ENCODE results near the gene ODAD3. TPM values are rescaled to one million over a fixed set of nuclear protein-coding genes. Genes with fewer than 3 reads are reported as not detected.

ODAD3 gene
- total RNA-seq, 1 donor from 2014 or later: 2.6 TPM

DNA sequence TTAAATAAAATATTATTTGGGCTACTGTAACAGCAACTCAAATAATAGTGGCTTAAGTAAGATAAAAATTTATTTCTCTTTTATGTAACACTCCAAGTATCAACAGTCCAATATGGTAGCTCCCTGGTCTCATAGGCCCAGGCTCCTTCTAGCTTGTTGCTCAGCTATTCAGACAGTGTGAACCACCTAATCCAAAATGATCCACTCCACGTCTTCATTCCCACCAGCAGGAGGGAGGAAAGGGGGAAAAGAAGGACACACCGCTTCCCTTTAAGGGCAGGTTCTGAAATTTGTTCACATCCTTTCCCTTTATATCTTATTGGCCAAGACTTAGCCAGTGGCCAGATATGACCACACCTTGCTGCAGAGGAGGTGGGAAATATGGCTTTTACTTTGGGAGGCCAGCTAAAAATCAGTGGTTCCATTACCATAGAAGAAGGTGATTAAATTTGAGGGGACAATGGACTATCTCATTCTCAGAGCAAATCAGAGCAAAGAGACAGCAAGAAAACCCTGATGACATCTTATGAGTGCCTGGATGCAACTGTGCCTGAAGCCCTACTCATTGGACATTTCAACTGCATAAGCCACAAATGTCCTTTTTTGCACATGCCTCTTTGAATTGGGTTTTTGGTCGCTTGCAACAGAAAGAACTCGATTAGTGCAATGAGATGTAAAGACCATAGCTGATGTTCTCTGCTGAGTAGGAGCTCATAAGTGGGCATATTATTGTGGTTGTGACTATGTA lies 43.8 kb downstream of the ODAD3 start:
- no peaks in the 10 kb centered on the region for H3K36me3 Mint-ChIP-seq (ENCODE audit: unreplicated experiment)
- peaks cover 3% of the 10 kb centered on the region for H3K27me3 Mint-ChIP-seq (ENCODE audit: unreplicated experiment)
- H3K9me3 Mint-ChIP-seq (ENCODE audit: unreplicated experiment): no peaks in the 10 kb centered on the region
- H3K27ac Mint-ChIP-seq (ENCODE audit: unreplicated experiment): no peak overlapping the region
- TF ChIP-seq, protein P1, sequence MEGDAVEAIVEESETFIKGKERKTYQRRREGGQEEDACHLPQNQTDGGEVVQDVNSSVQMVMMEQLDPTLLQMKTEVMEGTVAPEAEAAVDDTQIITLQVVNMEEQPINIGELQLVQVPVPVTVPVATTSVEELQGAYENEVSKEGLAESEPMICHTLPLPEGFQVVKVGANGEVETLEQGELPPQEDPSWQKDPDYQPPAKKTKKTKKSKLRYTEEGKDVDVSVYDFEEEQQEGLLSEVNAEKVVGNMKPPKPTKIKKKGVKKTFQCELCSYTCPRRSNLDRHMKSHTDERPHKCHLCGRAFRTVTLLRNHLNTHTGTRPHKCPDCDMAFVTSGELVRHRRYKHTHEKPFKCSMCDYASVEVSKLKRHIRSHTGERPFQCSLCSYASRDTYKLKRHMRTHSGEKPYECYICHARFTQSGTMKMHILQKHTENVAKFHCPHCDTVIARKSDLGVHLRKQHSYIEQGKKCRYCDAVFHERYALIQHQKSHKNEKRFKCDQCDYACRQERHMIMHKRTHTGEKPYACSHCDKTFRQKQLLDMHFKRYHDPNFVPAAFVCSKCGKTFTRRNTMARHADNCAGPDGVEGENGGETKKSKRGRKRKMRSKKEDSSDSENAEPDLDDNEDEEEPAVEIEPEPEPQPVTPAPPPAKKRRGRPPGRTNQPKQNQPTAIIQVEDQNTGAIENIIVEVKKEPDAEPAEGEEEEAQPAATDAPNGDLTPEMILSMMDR (IDR thresholded peaks at IDR 0.05; ENCODE audit: partially characterized antibody, unreplicated experiment): no peak
- DNase-seq: no peak
- H3K4me3 Mint-ChIP-seq (ENCODE audit: unreplicated experiment): no peak overlapping the region
- H3K4me1 Mint-ChIP-seq (ENCODE audit: low read depth, unreplicated experiment): no peaks in the 10 kb centered on the region

DNA sequence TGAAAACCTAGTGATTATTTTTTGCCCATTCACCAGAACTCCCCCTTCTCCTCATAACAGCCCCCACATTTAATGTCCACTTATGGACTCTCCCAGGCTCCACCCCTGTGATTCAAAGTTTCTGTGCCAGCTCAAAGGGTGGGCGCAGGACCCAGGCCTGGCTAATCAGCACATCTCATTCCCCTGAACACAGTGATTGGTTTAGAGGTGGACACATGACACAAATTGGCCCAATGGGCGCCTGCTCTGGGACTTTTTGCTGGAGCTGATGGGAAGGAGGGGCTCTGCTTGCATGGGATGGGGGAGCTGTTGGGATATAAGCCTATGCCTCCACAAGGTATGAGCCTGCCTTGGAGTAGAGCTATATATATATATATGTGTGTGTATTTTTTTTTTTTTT lies 44.6 kb downstream of the ODAD3 start:
- H3K4me1 Mint-ChIP-seq (ENCODE audit: low read depth, unreplicated experiment): no peaks in the 10 kb centered on the region
- no peak for DNase-seq
- TF ChIP-seq, protein P1 (IDR thresholded peaks at IDR 0.05; ENCODE audit: partially characterized antibody, unreplicated experiment): no peak
- peaks cover 3% of the 10 kb centered on the region for H3K27me3 Mint-ChIP-seq (ENCODE audit: unreplicated experiment)
- H3K27ac Mint-ChIP-seq (ENCODE audit: unreplicated experiment): no peak overlapping the region
- no peaks in the 10 kb centered on the region for H3K9me3 Mint-ChIP-seq (ENCODE audit: unreplicated experiment)
- H3K4me3 Mint-ChIP-seq (ENCODE audit: unreplicated experiment): no peak overlapping the region
- H3K36me3 Mint-ChIP-seq (ENCODE audit: unreplicated experiment): no peaks in the 10 kb centered on the region

DNA sequence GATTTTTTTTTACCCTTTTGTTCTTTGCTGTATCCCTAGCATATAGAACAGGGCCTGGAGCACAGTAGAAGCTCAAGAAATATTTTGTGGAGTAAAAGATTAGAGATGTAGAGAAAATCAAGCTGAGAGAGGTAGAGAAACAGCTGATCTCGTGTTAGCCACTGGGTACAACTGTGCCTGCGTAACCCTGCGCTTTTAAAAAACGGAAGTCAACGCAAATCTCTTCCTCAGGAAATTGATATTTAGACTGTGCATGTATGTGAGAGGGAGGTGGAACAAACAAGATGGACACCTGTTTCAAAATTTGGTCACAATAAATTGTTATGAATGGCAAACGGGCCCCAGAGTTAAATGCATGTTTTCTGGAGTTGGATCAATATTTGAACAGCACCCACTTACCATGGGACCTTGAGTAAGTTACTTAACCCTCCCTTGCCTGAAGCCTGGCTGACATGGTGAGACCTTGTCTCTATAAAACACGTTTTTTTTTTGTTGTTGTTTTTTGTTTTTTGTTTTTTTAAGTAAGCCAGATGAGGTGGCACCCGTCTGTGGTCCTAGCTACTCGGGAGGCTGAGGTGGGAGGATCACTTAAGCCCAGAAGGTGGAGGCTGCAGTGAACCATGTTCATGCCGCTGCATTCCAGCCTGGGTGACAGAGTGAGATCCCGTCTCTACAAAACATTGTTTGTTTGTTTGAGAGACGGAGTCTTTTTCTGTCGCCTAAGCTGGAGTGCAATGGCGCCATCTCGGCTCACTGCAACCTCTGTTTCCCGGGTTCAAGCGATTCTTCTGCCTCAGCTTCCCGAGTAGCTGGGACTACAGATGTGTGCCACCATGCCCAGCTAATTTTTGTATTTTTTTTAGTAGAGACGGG lies 47.5 kb downstream of the ODAD3 start:
- Mint-ChIP-seq H3K4me3 (ENCODE audit: unreplicated experiment) (no peak overlapping the region), H3K27me3 (ENCODE audit: unreplicated experiment) (peaks cover 5% of the 10 kb centered on the region), H3K4me1 (ENCODE audit: low read depth, unreplicated experiment) (peaks cover 3% of the 10 kb centered on the region), H3K27ac (ENCODE audit: unreplicated experiment) (no peak overlapping the region), H3K9me3 (ENCODE audit: unreplicated experiment) (peaks cover 3% of the 10 kb centered on the region), H3K36me3 (ENCODE audit: unreplicated experiment) (no peaks in the 10 kb centered on the region)
- TF ChIP-seq, protein P1 (IDR thresholded peaks at IDR 0.05; ENCODE audit: partially characterized antibody, unreplicated experiment): no peak
- DNase-seq: no peak

DNA sequence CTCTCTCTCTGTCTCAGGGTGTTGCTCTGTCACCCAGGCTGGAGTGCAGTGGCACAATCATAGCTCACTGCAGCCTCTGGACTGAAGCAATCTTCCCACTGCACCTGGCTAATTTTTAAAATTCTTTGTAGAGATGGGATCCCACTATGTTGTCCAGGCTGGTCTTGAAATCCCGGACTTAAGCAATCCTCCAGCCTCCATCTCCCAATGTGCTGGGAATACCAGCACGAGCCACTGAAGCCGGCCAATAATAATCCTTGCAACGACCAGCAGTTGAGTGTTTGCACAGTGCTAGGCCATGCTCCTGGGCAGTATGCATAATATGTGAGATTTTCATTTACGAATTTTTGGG lies 50.2 kb downstream of the ODAD3 start:
- H3K4me3 Mint-ChIP-seq (ENCODE audit: unreplicated experiment): peak overlapping the region; percentile 74

More for the DNA sequence above, 50.2 kb downstream of the ODAD3 start:
- Mint-ChIP-seq H3K4me1 (ENCODE audit: low read depth, unreplicated experiment) (peaks cover 6% of the 10 kb centered on the region), H3K27me3 (ENCODE audit: unreplicated experiment) (peaks cover 9% of the 10 kb centered on the region), H3K9me3 (ENCODE audit: unreplicated experiment) (peaks cover 8% of the 10 kb centered on the region), H3K36me3 (ENCODE audit: unreplicated experiment) (no peaks in the 10 kb centered on the region), H3K27ac (ENCODE audit: unreplicated experiment) (peak overlapping the region; percentile 70)
- DNase-seq: no peak
- TF ChIP-seq, protein P1 (IDR thresholded peaks at IDR 0.05; ENCODE audit: partially characterized antibody, unreplicated experiment): no peak

Data from glutamatergic neuron (in vitro differentiated cells).